Colonic mucosa (tissue), 4 donors: ENCODE data around the gene MPO. TPM values are rescaled to one million over a fixed set of nuclear protein-coding genes. Genes with fewer than 3 reads are reported as not detected.

Source experiments
- DNase-seq: peaks from one replicate; pipeline ENCODE4 v3.0.0-alpha.2; 2020
- H3K27ac ChIP-seq: fragments of 200-600 bp; one replicate; pipeline ENCODE4 v1.8.0; 2021
- H3K27me3 ChIP-seq: fragments of 200-600 bp; one replicate; pipeline ENCODE4 v1.8.0; 2021
- H3K36me3 ChIP-seq: fragments of 200-600 bp; one replicate; pipeline ENCODE4 v1.8.0; 2021
- H3K4me1 ChIP-seq: fragments of 200-600 bp; one replicate; pipeline ENCODE4 v1.8.0; 2021; ENCODE audit warnings: mild to moderate bottlenecking
- H3K4me3 ChIP-seq: fragments of 200-600 bp; one replicate; pipeline ENCODE4 v1.8.0; 2021
- H3K9ac ChIP-seq, 2 donors: one replicate each; pipeline ENCODE4 v1.7.0; 2013; ENCODE audit warnings: control low read depth in 2 of 2, low read depth in 2 of 2, low read length in 2 of 2
- H3K9me3 ChIP-seq: fragments of 200-600 bp; one replicate; pipeline ENCODE4 v1.8.0; 2021
- intact Hi-C: fragments of 100-400 bp; cut with DNase I; formaldehyde crosslinking; loops from one replicate; pipeline ENCODE4 v1.14.1; 2022
- total RNA-seq, 2 donors: library from RNA; stranded (reverse); fragmentation: NEBNext Ultra II Directional in 1 of 2; extraction: Animal tissue kit (Norgen Biotek cat#: 25700) in 1 of 2; gene quantifications; one replicate each; pipeline ENCODE4 v1.2.1, GENCODE V29; 2021
- TF ChIP-seq, protein P1 (sequence below): fragments of 200-600 bp; IDR thresholded peaks from one replicate; pipeline ENCODE4 v1.8.0; 2022; ENCODE audit warnings: antibody characterized with exemption, mild to moderate bottlenecking
- donor health status: healthy.
- donor health status: DM: no; HTN: no; CAD: no.
- donor health status: DM: no; HTN: no; CAD: no.

MPO gene
- total RNA-seq, 2 donors from 2014 or later = not detected

DNA sequence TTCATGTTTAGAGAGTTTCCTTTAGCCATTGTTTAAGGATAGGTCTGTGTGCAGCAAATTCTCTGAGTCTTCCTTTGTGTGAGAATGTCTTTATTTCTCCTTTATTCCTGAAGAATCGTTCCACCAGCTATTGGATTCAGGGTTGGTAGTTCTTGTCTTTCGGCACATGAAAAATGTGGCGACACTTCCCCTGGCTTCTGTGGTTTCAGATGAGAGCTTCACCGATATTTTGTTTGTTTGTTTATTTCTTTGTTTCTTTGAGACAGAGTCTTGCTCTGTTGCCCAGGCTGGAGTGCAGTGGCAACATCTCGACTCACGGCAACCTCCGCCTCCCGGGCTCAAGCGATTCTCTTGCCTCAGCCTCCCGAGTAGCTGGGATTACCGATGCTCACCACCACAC, 18.6 kb downstream of the MPO start:
- intact Hi-C loops = no loop called here
- no peak overlapping the region for H3K27ac ChIP-seq
- peak; percentile 6 for DNase-seq
- TF ChIP-seq, protein P1, sequence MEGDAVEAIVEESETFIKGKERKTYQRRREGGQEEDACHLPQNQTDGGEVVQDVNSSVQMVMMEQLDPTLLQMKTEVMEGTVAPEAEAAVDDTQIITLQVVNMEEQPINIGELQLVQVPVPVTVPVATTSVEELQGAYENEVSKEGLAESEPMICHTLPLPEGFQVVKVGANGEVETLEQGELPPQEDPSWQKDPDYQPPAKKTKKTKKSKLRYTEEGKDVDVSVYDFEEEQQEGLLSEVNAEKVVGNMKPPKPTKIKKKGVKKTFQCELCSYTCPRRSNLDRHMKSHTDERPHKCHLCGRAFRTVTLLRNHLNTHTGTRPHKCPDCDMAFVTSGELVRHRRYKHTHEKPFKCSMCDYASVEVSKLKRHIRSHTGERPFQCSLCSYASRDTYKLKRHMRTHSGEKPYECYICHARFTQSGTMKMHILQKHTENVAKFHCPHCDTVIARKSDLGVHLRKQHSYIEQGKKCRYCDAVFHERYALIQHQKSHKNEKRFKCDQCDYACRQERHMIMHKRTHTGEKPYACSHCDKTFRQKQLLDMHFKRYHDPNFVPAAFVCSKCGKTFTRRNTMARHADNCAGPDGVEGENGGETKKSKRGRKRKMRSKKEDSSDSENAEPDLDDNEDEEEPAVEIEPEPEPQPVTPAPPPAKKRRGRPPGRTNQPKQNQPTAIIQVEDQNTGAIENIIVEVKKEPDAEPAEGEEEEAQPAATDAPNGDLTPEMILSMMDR = no peak
- H3K4me1 ChIP-seq = no peaks in the 10 kb centered on the region
- no peaks in the 10 kb centered on the region for H3K9me3 ChIP-seq
- H3K27me3 ChIP-seq = peaks cover 6% of the 10 kb centered on the region
- no peaks in the 10 kb centered on the region for H3K36me3 ChIP-seq
- H3K9ac ChIP-seq = no peak overlapping the region
- no peak overlapping the region for H3K4me3 ChIP-seq

DNA sequence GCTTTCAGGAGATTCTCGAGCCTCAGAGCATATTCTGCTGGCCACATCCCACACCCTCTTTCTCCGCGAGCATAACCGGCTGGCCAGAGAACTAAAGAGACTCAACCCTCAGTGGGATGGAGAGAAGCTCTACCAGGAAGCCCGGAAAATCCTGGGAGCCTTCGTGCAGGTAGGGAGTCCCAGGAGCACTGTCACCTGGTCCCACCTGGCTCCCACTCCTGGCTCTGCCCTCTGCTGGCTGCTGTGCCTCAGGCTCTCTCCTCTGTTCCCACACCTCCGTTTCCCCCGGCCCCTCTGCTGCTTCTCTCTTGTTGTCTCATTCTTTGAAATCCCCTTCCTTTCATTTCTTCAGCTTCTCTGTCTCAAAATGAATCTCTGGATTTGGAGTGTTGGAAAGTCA, 25.9 kb downstream of the MPO start:
- Histone ChIP-seq H3K9me3 (no peaks in the 10 kb centered on the region), H3K4me3 (no peak overlapping the region), H3K4me1 (no peaks in the 10 kb centered on the region), H3K27me3 (no peaks in the 10 kb centered on the region), H3K27ac (no peak overlapping the region), H3K9ac (no peak overlapping the region), H3K36me3 (no peaks in the 10 kb centered on the region)
- no peak for DNase-seq
- TF ChIP-seq, protein P1 = no peak
- intact Hi-C loops = no loop called here

DNA sequence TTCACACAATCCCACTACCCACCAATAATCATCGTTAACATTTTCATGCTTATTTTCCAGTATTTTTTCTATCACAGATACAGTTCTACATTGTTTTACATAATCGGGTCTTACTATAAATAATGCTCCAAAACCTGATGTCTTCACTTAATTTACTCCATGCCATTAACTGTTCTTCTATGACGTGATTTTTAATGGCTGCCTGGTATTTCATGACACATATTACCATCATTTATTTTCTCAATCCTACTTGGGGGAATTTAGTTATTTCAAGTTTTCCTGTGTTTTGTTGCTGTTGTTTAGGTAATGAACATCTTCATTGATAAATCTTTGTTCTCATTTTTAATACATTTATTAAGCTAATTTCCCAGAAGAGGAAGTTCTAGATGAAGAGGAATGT, 27.7 kb downstream of the MPO start:
- H3K4me1 ChIP-seq = peaks cover 7% of the 10 kb centered on the region
- no peaks in the 10 kb centered on the region for H3K9me3 ChIP-seq
- intact Hi-C loops = no loop called here
- H3K36me3 ChIP-seq = no peaks in the 10 kb centered on the region
- DNase-seq = no peak
- no peak overlapping the region for H3K9ac ChIP-seq
- H3K4me3 ChIP-seq = no peak overlapping the region
- no peak overlapping the region for H3K27ac ChIP-seq
- TF ChIP-seq, protein P1 = no peak
- H3K27me3 ChIP-seq = no peaks in the 10 kb centered on the region

GRCh38 chr17:58252141-58252540, 28.6 kb downstream of the MPO start:
- Histone ChIP-seq H3K9ac (no peak overlapping the region), H3K4me1 (peaks cover 7% of the 10 kb centered on the region), H3K4me3 (no peak overlapping the region), H3K36me3 (no peaks in the 10 kb centered on the region), H3K27me3 (no peaks in the 10 kb centered on the region), H3K9me3 (no peaks in the 10 kb centered on the region), H3K27ac (no peak overlapping the region)
- no peak for DNase-seq
- intact Hi-C loops = no loop called here
- TF ChIP-seq, protein P1 = no peak

DNA sequence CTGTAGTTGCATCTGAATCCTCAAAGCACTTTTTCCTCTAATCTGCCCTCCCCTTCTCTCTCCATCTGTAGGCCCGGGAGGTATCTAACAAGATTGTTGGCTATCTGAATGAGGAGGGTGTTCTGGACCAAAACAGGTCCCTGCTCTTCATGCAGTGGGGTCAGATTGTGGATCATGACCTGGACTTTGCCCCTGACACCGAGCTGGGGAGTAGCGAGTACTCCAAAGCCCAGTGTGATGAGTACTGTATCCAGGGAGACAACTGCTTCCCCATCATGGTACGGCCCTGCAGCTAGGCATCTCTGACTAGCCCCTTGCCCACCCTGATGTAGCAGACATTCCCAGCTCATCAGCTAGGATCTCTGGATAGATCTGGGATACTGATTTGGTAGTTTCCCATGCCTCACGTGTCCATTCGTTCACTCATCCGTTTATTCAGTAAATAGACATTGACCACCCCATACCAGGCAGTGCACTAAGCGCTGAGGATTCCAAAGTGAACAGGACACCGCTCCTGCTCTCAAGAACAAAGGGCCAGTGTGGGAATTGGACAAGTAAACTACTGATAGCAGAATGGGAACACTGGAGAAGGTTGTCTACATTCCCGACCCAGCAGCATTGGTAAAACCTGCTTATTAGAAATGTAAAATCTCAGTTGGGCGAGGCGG, 30.3 kb downstream of the MPO start:
- Histone ChIP-seq H3K27ac (no peak overlapping the region), H3K36me3 (no peaks in the 10 kb centered on the region), H3K9ac (no peak overlapping the region), H3K9me3 (no peaks in the 10 kb centered on the region), H3K27me3 (no peaks in the 10 kb centered on the region), H3K4me3 (no peak overlapping the region), H3K4me1 (peaks cover 7% of the 10 kb centered on the region)
- intact Hi-C loops = no loop called here
- TF ChIP-seq, protein P1 = no peak
- no peak for DNase-seq
